ENCODE results near the gene SCN4A. TPM values are rescaled to one million over a fixed set of nuclear protein-coding genes. Genes with fewer than 3 reads are reported as not detected.
A peak's percentile ranks its signal among the peaks of the same experiment; 100 is the strongest.

Gene SCN4A
- polyA plus RNA-seq, 2 of the 4 experiments (the other 2 are of a cell fraction): 0.03 to 0.06 TPM

DNA sequence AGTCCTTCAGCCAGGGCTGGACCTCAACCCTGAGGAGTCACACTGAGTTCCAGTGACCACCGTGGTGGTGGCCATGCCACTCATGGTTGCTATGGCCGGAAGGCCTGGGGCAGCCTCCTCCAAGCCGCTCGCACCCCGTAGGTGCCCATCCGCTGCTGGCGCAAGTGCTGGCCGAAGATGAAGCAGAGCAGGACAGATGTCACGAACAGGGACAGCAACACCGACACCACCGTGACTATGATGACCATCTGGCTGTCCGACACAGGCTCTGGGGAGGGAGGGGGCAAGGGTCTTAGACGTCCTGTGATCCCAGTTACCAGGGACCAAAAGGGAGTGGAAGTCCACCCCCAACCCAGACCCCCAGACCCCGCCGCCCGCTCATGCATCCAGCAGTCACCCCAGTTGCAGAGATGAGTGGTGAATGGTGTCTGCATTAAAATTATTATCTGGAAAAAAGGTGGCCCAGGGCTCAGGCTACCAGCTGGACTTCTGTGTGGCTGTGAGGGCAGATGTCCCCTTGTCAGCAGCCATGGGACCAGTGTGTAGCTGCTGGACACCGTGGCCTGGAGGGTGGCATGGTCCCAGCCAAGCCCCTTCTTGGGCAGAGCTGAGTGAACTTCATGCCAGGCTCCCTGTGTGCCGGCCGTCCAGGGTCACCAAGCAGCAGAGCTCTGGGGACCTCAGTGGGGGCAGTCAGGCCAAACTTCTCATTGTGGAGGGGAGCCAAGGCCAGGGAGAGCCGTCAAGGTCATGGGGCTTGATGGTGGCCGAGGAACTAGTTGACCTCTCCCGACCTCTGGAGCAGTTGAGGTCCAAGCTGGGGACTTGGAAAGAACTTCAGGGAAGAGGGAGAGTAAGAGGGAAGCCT lies 30.2 kb upstream of the SCN4A start:
- Histone ChIP-seq H3K27ac (no peak overlapping the region), H3K9me3 (no peaks in the 10 kb centered on the region), H3K4me2 (no peak overlapping the region), H3K4me1 (peaks cover 26% of the 10 kb centered on the region), H3K4me3 (no peak overlapping the region)
- TF ChIP-seq POLR2A (IDR thresholded peaks at IDR 0.05; ENCODE audit: low read length) (0 out of 2 replicates have a peak, but pooled peaks have one; percentile 7), CEBPB (IDR thresholded peaks at IDR 0.05) (no peak)
- no peak for FAIRE-seq
- DNase-seq (ENCODE audit: low read depth in 1 of 2, low spot score in 1 of 2): no peak
- ChIA-PET POLR2A (no interaction called here), CTCF (interaction anchor here (0.6 to 4.4 kb wide), 11 partner anchors 8 to 524 kb away, joined by 3 to 24 read pairs (median 4); partner anchors contain the start of gene GH1)
- no peak for ATAC-seq
- WGBS (ENCODE audit: missing lambda C conversion rate): 74% methylated on average over 22 of the region's 22 CpGs

DNA sequence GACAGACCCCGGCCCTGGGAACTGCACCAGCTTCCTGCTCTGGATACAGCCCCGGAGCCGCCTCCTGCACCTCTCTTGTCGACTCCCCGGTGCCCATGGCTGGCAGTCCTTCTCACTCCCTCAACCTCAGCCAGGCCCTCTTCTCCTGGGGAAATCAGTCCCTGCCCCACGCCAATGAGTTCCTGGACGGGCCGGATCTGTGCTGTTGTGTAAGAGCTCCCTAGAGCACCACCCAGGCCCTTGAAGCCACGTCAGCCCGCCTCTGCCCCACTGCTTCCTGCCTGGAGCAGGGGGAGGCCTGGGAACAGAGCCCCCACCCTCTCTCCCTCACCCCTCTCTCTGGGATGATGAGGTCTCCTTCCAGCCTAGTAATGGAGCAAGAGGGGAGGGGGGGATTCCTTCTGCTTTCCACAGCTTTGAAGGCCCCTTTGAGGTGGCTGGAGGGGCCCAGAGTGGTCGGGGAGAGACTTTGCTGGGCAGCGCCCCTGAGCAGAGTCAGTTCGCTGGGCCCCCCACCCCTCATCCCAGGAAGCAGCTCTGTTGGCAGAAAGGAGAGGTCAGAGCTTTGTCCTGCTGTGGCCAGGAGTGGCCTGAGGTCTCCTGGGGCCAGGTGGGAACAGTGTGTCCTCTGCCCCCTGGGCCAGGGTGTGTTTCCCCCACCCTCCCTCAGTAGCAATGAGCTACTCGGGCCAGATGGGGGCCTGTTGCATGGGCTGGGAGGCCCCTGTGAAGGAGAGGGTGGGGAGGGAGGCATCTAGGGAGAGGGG lies 29.2 kb upstream of the SCN4A start:
- WGBS (ENCODE audit: missing lambda C conversion rate): 91% methylated on average over 13 of the region's 14 CpGs
- Histone ChIP-seq H3K4me2 (no peak overlapping the region), H3K4me3 (no peak overlapping the region), H3K27ac (no peak overlapping the region), H3K4me1 (peaks cover 29% of the 10 kb centered on the region), H3K9me3 (no peaks in the 10 kb centered on the region)
- FAIRE-seq (no peak), ATAC-seq (no peak), DNase-seq (ENCODE audit: low read depth in 1 of 2, low spot score in 1 of 2) (no peak)
- ChIA-PET CTCF (interaction anchor here (1.0 to 4.4 kb wide), 9 partner anchors 11 to 523 kb away, joined by 3 to 24 read pairs (median 4); partner anchors contain the start of gene GH1), POLR2A (interaction anchor here (0.8 kb wide), 1 partner anchor 143 kb away, joined by 3 read pairs; no protein-coding TSS in a partner anchor)
- TF ChIP-seq SREBF2 (IDR thresholded peaks at IDR 0.05): no peak
- no peak for TF ChIP-seq JUNB (IDR thresholded peaks at IDR 0.05)
- TF ChIP-seq, protein P1, sequence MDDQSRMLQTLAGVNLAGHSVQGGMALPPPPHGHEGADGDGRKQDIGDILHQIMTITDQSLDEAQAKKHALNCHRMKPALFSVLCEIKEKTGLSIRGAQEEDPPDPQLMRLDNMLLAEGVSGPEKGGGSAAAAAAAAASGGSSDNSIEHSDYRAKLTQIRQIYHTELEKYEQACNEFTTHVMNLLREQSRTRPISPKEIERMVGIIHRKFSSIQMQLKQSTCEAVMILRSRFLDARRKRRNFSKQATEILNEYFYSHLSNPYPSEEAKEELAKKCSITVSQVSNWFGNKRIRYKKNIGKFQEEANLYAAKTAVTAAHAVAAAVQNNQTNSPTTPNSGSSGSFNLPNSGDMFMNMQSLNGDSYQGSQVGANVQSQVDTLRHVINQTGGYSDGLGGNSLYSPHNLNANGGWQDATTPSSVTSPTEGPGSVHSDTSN (IDR thresholded peaks at IDR 0.05): no peak
- TF ChIP-seq, protein P2, sequence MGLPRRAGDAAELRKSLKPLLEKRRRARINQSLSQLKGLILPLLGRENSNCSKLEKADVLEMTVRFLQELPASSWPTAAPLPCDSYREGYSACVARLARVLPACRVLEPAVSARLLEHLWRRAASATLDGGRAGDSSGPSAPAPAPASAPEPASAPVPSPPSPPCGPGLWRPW (IDR thresholded peaks at IDR 0.05): no peak
- no peak for TF ChIP-seq FOXS1 (CRISPR knock-in tag; IDR thresholded peaks at IDR 0.05)
- no peak for TF ChIP-seq NFE2L2 (conservative IDR thresholded peaks at IDR 0.05; ENCODE audit: low read length)
- TF ChIP-seq POLR2A (IDR thresholded peaks at IDR 0.05; ENCODE audit: low read length): no peak
- no peak for TF ChIP-seq CBX8 (IDR thresholded peaks at IDR 0.05)
- no peak for TF ChIP-seq ESRRA (IDR thresholded peaks at IDR 0.05; ENCODE audit: borderline replicate concordance, low read length)
- TF ChIP-seq MAZ (IDR thresholded peaks at IDR 0.05; ENCODE audit: borderline replicate concordance, low read depth, low read length): no peak
- TF ChIP-seq KDM1A (IDR thresholded peaks at IDR 0.05; ENCODE audit: low read depth): no peak
- TF ChIP-seq ZSCAN20 (CRISPR knock-in tag; IDR thresholded peaks at IDR 0.05): no peak
- no peak for TF ChIP-seq GATA3 (IDR thresholded peaks at IDR 0.05; ENCODE audit: borderline replicate concordance)
- TF ChIP-seq ZFP36 (IDR thresholded peaks at IDR 0.05; ENCODE audit: borderline replicate concordance, partially characterized antibody): no peak
- TF ChIP-seq RFX5 (IDR thresholded peaks at IDR 0.05): no peak

DNA sequence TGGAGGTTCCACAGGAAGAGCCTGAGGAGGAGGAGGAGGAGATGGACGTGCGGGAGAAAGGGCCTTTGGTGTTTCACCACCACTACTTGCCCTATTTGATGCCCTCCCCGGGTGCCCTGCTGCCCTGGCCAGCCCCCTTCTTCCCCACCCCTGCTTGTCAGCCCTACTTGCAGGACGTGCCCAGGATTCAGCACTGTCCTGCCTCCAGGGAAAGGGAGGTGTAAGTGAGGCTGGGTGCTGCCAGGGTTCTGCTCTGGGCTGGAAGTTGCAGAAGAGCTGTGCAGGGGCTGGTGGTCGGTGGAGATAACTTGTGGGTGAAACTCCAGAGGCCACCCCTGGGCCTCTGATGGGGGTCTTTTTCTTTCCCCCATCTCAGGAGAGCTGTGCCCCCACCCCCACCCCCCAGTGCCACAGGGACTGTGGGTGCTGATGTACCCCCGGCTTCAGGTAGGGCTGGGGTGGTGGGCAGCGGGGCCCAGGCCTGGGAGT lies 28.4 kb upstream of the SCN4A start:
- Histone ChIP-seq H3K4me1 (peaks cover 22% of the 10 kb centered on the region), H3K4me3 (no peak overlapping the region), H3K4me2 (no peak overlapping the region), H3K9me3 (no peaks in the 10 kb centered on the region), H3K27ac (no peak overlapping the region)
- no peak for FAIRE-seq
- WGBS (ENCODE audit: missing lambda C conversion rate): 63% methylated on average over 7 of the region's 7 CpGs
- CTCF ChIA-PET: interaction anchor here (1.0 to 4.4 kb wide), 7 partner anchors 15 to 522 kb away, joined by 3 to 24 read pairs (median 6); partner anchors contain the start of gene GH1
- POLR2A ChIA-PET: no interaction called here
- no peak for ATAC-seq
- DNase-seq (ENCODE audit: low read depth in 1 of 2, low spot score in 1 of 2): no peak
- no peak for TF ChIP-seq JUNB (IDR thresholded peaks at IDR 0.05)
- TF ChIP-seq, protein P1 (IDR thresholded peaks at IDR 0.05): no peak
- TF ChIP-seq KDM5A (IDR thresholded peaks at IDR 0.05): no peak
- no peak for TF ChIP-seq ZC3H11A (IDR thresholded peaks at IDR 0.05)
- TF ChIP-seq, protein P3, sequence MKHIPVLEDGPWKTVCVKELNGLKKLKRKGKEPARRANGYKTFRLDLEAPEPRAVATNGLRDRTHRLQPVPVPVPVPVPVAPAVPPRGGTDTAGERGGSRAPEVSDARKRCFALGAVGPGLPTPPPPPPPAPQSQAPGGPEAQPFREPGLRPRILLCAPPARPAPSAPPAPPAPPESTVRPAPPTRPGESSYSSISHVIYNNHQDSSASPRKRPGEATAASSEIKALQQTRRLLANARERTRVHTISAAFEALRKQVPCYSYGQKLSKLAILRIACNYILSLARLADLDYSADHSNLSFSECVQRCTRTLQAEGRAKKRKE (CRISPR knock-in tag; IDR thresholded peaks at IDR 0.05; ENCODE audit: low read depth): no peak
- TF ChIP-seq FOXS1 (CRISPR knock-in tag; IDR thresholded peaks at IDR 0.05): no peak
- no peak for TF ChIP-seq PHF8 (IDR thresholded peaks at IDR 0.05; ENCODE audit: borderline replicate concordance, low read depth)
- no peak for TF ChIP-seq RAD21 (conservative IDR thresholded peaks at IDR 0.05 in 1 of 2, IDR thresholded peaks at IDR 0.05 in 1 of 2)
- no peak for TF ChIP-seq KDM1A (IDR thresholded peaks at IDR 0.05; ENCODE audit: low read depth)
- TF ChIP-seq, protein P4, sequence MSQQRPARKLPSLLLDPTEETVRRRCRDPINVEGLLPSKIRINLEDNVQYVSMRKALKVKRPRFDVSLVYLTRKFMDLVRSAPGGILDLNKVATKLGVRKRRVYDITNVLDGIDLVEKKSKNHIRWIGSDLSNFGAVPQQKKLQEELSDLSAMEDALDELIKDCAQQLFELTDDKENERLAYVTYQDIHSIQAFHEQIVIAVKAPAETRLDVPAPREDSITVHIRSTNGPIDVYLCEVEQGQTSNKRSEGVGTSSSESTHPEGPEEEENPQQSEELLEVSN (IDR thresholded peaks at IDR 0.05; ENCODE audit: borderline replicate concordance, low read depth): no peak
- no peak for TF ChIP-seq EHF (CRISPR knock-in tag; IDR thresholded peaks at IDR 0.05)
- TF ChIP-seq HOXB13 (CRISPR knock-in tag; IDR thresholded peaks at IDR 0.05; ENCODE audit: low read depth): no peak
